GM21381 (cell line): ENCODE measurements around the gene GPM6B.

Source experiments
- ATAC-seq: cut with Tn5 transposase; IDR thresholded peaks from one replicate; pipeline ENCODE4 v1.9.1; 2021; ENCODE audit warnings: mild to moderate bottlenecking, moderate library complexity; ENCODE audit not compliant: unreplicated experiment

Gene GPM6B

GRCh38 chrX:13825178-13825762 lies 8.4 kb upstream of the GPM6B start:
- ATAC-seq, result no peak

GRCh38 chrX:13824746-13825145 lies 7.9 kb upstream of the GPM6B start:
- no peak for ATAC-seq

GRCh38 chrX:13821738-13822137 lies 4.8 kb upstream of the GPM6B start:
- ATAC-seq, result no peak

GRCh38 chrX:13816176-13816575 lies 717 bp downstream of the GPM6B start:
- ATAC-seq, result no peak

- ATAC-seq, result no peak
Measured at GRCh38 chrX:13815664-13816063, 1.2 kb downstream of the GPM6B start.

- no peak for ATAC-seq
Measured at GRCh38 chrX:13808865-13809264, 8.0 kb downstream of the GPM6B start.

GRCh38 chrX:13808293-13808692 lies 8.6 kb downstream of the GPM6B start:
- ATAC-seq, result no peak

- ATAC-seq, result no peak
Measured at GRCh38 chrX:13805241-13805640, 11.7 kb downstream of the GPM6B start.

- ATAC-seq, result no peak
Measured at GRCh38 chrX:13803116-13803515, 13.8 kb downstream of the GPM6B start.

- ATAC-seq, result no peak
Measured at GRCh38 chrX:13798184-13798583, 18.7 kb downstream of the GPM6B start.

- ATAC-seq, result no peak
Measured at GRCh38 chrX:13797512-13797911, 19.4 kb downstream of the GPM6B start.

GRCh38 chrX:13794417-13794816 lies 22.5 kb downstream of the GPM6B start:
- ATAC-seq, result no peak

- no peak for ATAC-seq
Measured at GRCh38 chrX:13793897-13794296, 23.0 kb downstream of the GPM6B start.

- no peak for ATAC-seq
Measured at GRCh38 chrX:13791559-13791958, 25.3 kb downstream of the GPM6B start.

GRCh38 chrX:13791145-13791544 lies 25.7 kb downstream of the GPM6B start:
- ATAC-seq, result no peak

- no peak for ATAC-seq
Measured at GRCh38 chrX:13790206-13791131, 26.4 kb downstream of the GPM6B start.

- no peak for ATAC-seq
Measured at GRCh38 chrX:13786048-13786447, 30.8 kb downstream of the GPM6B start.

GRCh38 chrX:13780868-13781427 lies 35.9 kb downstream of the GPM6B start:
- ATAC-seq, result no peak

GRCh38 chrX:13778916-13779315 lies 38.0 kb downstream of the GPM6B start:
- no peak for ATAC-seq

- no peak for ATAC-seq
Measured at GRCh38 chrX:13776387-13776786, 40.5 kb downstream of the GPM6B start.

- ATAC-seq, result no peak
Measured at GRCh38 chrX:13775837-13776236, 41.1 kb downstream of the GPM6B start.

GRCh38 chrX:13774696-13775095 lies 42.2 kb downstream of the GPM6B start:
- no peak for ATAC-seq
